Aorta (tissue), 5 donors: ENCODE results near the gene GADD45B. TPM values are rescaled to one million over a fixed set of nuclear protein-coding genes. Genes with fewer than 3 reads are reported as not detected.

Experiments used
- ATAC-seq: fragments of 200-7000 bp; cut with Tn5 transposase; one replicate; pipeline ENCODE4 v1.9.1; 2022; ENCODE audit warnings: moderate library complexity; ENCODE audit not compliant: low FRiP score
- DNase-seq, 2 donors: peaks; one replicate each; pipeline ENCODE4 v3.0.0-alpha.2; 2020
- H3K27ac ChIP-seq, 2 donors: one replicate each; pipeline ENCODE4 v1.5.1; 2013; ENCODE audit warnings: low read length in 2 of 2, mild to moderate bottlenecking in 2 of 2, moderate library complexity in 2 of 2, control low read depth in 1 of 2, inconsistent platforms in 1 of 2, low read depth in 1 of 2
- H3K27me3 ChIP-seq, 2 donors: one replicate each; pipeline ENCODE4 v1.6.1; 2013; ENCODE audit warnings: control low read depth in 1 of 2, low read length in 1 of 2, mild to moderate bottlenecking in 1 of 2, moderate library complexity in 1 of 2; ENCODE audit not compliant: insufficient read depth in 2 of 2, control insufficient read depth in 1 of 2
- H3K36me3 ChIP-seq, 2 donors: one replicate each; pipeline ENCODE4 v1.6.1; 2013; ENCODE audit warnings: control low read depth in 1 of 2, low read length in 1 of 2, mild to moderate bottlenecking in 1 of 2; ENCODE audit not compliant: insufficient read depth in 2 of 2, control insufficient read depth in 1 of 2
- H3K4me1 ChIP-seq, 2 donors: one replicate each; pipeline ENCODE4 v1.6.1; 2013; ENCODE audit warnings: low read length in 2 of 2, control low read depth in 1 of 2, mild to moderate bottlenecking in 1 of 2, moderate library complexity in 1 of 2; ENCODE audit not compliant: insufficient read depth in 2 of 2, control insufficient read depth in 1 of 2
- H3K4me3 ChIP-seq, 2 donors: one replicate each; pipeline ENCODE4 v1.5.1; 2013; ENCODE audit warnings: low read length in 2 of 2, control low read depth in 1 of 2, mild to moderate bottlenecking in 1 of 2
- H3K9me3 ChIP-seq: one replicate; pipeline ENCODE4 v1.6.1; 2013; ENCODE audit warnings: mild to moderate bottlenecking, low read length; ENCODE audit not compliant: control insufficient read depth
- WGBS, 2 donors: extraction: QIAGEN DNeasy Blood & Tissue Kit; methylation state at CpG; one replicate each; pipeline ENCODE4 v1.1.7; 2013; 5-methylcytosine and 5-hydroxymethylcytosine counted together
- intact Hi-C, 2 donors: fragments of 100-400 bp; cut with DNase I; formaldehyde crosslinking; loops; one replicate each; pipeline versions ENCODE4 v1.14.2 to v1.15.0; 2022
- polyA plus RNA-seq, 2 donors: library from polyadenylated mRNA; stranded (reverse); fragments of 200-250 nt; gene quantifications; one replicate each; pipeline ENCODE4 v1.2.3, GENCODE V29; 2013
- total RNA-seq, 2 donors: library from RNA; stranded (reverse); fragmentation: NEBNext Ultra II Directional; extraction: Animal tissue kit (Norgen Biotek cat#: 25700); gene quantifications; one replicate each; pipeline ENCODE4 v1.2.1, GENCODE V29; 2021
- donor health status: healthy with polysubstance abuse.
- donor health status: Bipolar disorder and iron deficiency.
- donor health status: DM: no; HTN: no; CAD: no.
- donor health status: DM: no; HTN: no; CAD: no.
- donor health status: DM: yes; HTN: yes; CAD: no.

Gene GADD45B
- total and polyA plus RNA-seq, 4 donors, result 99.5 to 262 (median 156) TPM

DNA sequence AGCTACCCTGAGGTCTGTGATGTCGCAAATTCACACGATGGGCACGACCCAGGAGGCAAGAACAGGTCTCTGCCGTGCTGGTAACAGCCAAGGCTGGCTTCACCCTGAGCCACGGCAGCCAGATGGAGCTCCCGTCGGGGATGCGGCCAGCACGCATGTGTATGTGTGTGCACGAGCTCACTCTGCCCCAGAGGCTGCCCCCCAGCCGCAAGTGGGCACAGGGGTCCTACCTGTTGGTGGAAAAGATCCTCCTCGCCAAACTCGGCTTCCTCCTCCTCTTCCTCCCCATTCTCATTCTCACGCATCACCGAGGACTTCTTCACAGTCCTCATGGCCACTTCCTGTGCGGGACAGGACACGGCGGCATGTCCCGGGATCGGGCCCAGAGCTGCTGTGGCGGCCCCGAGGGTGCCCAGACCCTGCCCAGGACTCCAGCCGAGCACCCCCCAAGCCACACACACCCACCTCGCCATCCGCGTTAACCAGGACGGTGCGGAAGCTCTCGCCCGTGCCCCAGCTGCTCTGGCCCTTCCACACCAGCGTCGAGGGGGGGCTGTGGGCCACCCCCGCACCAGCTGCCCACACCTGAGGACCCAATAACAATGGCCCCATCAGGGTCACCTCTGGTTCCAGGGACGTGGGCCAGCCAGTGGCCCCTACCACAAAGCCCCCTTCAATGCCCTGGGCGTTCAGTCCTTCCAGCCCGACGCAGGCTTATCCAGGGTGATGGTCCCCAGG is 44.4 kb upstream of the GADD45B start:
- DNase-seq (no peak), ATAC-seq (no peak)
- no peaks in the 10 kb centered on the region for H3K9me3 ChIP-seq
- H3K4me3 ChIP-seq, result no peak overlapping the region
- 94% methylated on average over 37 of the region's 37 CpGs for WGBS, 2 donors
- H3K36me3 ChIP-seq, result no peaks in the 10 kb centered on the region
- H3K4me1 ChIP-seq, result no peaks in the 10 kb centered on the region
- no peaks in the 10 kb centered on the region for H3K27me3 ChIP-seq
- no peak overlapping the region for H3K27ac ChIP-seq
- intact Hi-C loops, result no loop called here

DNA sequence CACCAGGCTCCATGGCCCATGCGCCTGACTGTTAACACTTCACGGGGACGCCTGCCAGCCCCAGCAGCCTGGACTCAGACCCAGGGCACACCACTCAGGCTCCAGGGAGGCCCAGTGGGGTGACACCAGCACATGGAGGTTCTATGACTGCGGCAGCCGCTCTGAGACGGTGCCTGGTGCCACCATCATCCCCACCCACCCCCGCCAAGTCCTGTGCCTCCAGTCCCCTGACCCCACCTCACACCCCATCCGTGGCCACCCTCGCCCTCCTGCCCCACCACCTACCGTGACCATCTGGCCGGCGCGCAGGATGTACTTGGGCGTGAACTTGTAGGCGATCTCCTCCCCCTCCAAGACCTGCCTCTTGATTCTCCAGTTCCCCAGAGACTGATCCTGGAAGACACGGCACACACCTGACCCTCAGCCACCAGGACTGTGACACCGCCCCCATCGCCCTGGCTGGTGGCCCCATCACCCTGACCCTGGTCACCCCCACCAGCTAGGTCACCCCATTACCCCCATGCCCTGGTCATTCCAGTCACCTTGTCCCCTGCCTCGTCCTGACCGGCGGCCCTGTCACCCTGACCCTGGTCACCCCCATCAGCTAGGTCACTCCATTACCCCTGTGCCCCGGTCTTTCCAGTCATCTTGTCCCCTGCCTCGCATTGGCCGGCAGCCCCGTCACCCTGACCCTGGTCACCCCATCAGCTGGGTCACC is 43.6 kb upstream of the GADD45B start:
- intact Hi-C loops, result no loop called here
- 96% methylated on average over 25 of the region's 25 CpGs for WGBS, 2 donors
- no peak overlapping the region for H3K27ac ChIP-seq
- H3K4me3 ChIP-seq, result no peak overlapping the region
- no peaks in the 10 kb centered on the region for H3K27me3 ChIP-seq
- H3K9me3 ChIP-seq, result no peaks in the 10 kb centered on the region
- ATAC-seq (no peak), DNase-seq (no peak)
- H3K4me1 ChIP-seq, result no peaks in the 10 kb centered on the region
- no peaks in the 10 kb centered on the region for H3K36me3 ChIP-seq

DNA sequence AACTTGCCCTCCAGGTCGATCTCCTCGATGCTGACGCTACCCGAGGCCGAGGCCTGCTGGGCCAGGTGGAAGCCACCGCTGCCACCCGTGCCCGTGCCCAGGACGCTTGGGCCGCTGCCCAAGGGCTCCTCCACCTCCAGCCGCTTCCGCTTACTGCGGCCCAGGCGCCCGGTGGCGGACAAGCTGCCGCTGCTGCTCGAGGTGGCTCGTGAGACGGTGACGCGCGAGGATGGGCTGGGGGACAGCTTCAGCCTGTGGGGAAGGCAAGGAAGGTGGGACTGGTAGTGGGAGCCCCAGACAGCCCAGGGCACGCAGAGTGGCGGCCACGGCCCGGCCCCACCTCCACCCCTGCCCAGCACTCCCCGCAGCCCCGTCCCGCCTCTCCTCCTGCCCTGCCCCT is 42.1 kb upstream of the GADD45B start:
- Histone ChIP-seq H3K4me1 (no peaks in the 10 kb centered on the region), H3K4me3 (no peak overlapping the region), H3K36me3 (no peaks in the 10 kb centered on the region), H3K27me3 (no peaks in the 10 kb centered on the region), H3K27ac (no peak overlapping the region), H3K9me3 (no peaks in the 10 kb centered on the region)
- 93 to 95% methylated on average over 23 to 30 of the region's 30 CpGs for WGBS, 2 donors
- no peak for ATAC-seq
- peak in 1 of 2 donors; percentile 38 for DNase-seq
- intact Hi-C loops, result no loop called here

DNA sequence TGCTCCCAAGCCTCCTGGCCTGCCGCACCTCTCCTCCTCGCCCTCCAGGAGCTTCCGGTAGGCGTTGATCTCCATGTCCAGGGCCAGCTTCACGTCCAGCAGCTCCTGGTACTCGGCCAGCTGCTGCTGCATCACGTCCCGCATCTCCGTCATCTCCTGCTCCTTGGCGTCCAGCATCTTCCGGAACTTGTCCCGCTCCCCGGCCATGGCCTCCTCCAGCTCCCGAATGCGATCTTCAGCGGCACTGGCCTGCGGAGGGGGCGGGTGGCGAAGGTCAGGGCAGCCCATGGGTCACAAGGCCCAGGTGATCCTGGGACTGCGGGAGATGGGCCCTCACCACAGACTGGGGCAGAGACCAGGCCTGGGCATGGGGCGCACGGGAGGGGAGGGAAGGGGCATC is 41.7 kb upstream of the GADD45B start:
- Histone ChIP-seq H3K4me3 (no peak overlapping the region), H3K4me1 (no peaks in the 10 kb centered on the region), H3K27ac (no peak overlapping the region), H3K36me3 (no peaks in the 10 kb centered on the region), H3K27me3 (no peaks in the 10 kb centered on the region), H3K9me3 (no peaks in the 10 kb centered on the region)
- WGBS, 2 donors, result 95% methylated on average over 20 to 22 of the region's 22 CpGs
- ATAC-seq (no peak), DNase-seq (peak in 1 of 2 donors; percentile 43)
- intact Hi-C loops, result no loop called here

DNA sequence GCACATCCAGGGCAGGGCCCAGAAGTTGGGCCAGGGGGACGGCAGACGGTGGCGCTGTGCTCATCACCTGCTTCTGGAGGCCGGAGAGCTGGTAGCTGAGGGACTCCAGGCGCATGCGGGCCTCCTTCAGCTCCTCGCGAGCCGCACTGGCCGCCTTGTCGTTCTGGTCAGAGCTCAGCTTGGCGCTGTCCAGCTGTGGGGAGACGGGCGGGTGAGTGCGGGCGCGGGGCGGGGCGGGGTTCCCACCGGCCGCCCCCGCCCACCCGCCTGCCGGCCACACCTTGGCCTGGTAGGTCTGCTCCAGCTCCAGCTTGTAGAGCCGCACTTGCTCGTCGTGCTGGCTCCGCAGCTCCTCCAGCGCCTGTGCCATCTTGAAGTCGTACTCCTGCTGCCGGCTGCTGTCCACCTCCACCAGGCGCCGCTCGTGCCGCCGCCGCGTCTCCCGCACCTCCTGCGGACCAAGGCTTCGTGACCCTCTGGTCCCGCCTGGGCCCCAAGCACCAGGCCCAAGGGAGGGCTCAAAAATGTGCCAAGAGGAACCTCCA is 41.1 kb upstream of the GADD45B start:
- no peak for ATAC-seq
- Histone ChIP-seq H3K27me3 (no peaks in the 10 kb centered on the region), H3K36me3 (no peaks in the 10 kb centered on the region), H3K4me1 (no peaks in the 10 kb centered on the region), H3K9me3 (no peaks in the 10 kb centered on the region), H3K27ac (no peak overlapping the region), H3K4me3 (no peak overlapping the region)
- WGBS, 2 donors, result 96% methylated on average over 37 to 42 of the region's 42 CpGs
- intact Hi-C loops, result no loop called here
- peak in 1 of 2 donors; percentile 40 for DNase-seq

DNA sequence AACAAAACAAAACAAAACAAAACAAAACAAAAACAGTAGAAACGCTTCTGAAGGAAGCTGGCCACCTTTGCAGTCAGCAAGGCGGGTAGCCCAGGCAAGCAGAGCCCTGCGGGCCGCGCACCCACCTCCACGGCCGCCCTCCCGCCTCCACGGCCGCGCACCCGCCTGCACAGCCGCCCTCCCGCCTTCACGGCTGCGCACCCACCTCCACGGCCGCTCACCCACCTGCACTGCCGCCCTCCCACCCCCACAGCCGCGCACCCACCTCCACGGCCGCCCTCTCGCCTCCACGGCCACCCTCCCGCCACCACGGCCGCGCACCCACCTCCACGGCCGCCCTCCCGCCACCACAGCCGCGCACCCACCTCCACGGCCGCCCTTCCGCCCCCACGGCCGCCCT is 39.5 kb upstream of the GADD45B start:
- no peaks in the 10 kb centered on the region for H3K27me3 ChIP-seq
- peak in 1 of 2 donors; percentile 29 for DNase-seq
- H3K36me3 ChIP-seq, result no peaks in the 10 kb centered on the region
- H3K4me3 ChIP-seq, result no peak overlapping the region
- no peaks in the 10 kb centered on the region for H3K9me3 ChIP-seq
- no peak for ATAC-seq
- intact Hi-C loops, result no loop called here
- H3K4me1 ChIP-seq, result no peaks in the 10 kb centered on the region
- no peak overlapping the region for H3K27ac ChIP-seq
- 95 to 97% methylated on average over 39 of the region's 39 CpGs for WGBS, 2 donors

DNA sequence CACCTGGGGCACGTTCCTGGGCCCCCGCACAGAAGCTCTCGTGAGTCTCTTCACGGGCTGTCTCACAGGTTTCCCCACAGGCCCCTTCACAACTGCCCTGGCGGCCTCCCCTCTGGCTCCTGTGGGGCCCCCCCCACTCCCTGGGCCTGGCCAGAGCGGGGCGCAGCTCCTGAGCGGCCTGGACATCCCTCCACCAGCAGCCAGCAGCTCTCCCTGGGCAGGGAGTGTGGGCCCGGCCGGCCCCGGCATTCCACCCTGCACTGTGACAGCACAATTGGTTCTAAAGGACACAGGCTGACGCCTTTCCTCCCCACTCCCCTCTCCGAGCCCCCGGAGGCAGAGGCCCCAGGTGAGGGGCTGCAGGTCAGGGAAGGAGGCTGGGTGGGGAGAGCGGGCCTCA is 39.0 kb upstream of the GADD45B start:
- intact Hi-C loops, result no loop called here
- peak in 1 of 2 donors; percentile 40 for DNase-seq
- 96 to 97% methylated on average over 15 of the region's 15 CpGs for WGBS, 2 donors
- Histone ChIP-seq H3K4me1 (no peaks in the 10 kb centered on the region), H3K27me3 (no peaks in the 10 kb centered on the region), H3K27ac (no peak overlapping the region), H3K4me3 (no peak overlapping the region), H3K36me3 (no peaks in the 10 kb centered on the region), H3K9me3 (no peaks in the 10 kb centered on the region)
- ATAC-seq, result no peak

DNA sequence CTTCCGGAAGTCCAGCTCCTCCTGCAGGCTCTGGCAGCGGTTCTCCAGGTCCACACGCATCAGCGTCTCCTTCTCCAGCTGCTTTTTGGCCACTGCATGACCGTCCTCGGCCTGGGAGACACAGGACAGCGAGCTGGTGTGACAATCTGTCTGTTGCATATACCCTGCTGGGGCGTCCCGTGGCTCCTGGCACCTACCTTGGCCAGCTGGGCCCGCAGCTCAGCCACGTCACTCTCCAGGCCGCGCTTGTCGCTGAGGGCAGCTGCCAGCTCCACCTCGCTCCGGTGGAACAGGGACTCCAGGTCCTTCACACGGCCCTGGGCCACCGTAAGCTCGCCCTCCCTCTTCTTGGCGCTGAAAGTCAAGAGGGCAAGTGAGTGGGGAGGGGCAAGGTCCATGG is 37.7 kb upstream of the GADD45B start:
- H3K27ac ChIP-seq, result no peak overlapping the region
- no peaks in the 10 kb centered on the region for H3K27me3 ChIP-seq
- DNase-seq (peak in 1 of 2 donors; percentile 32), ATAC-seq (no peak)
- intact Hi-C loops, result no loop called here
- H3K9me3 ChIP-seq, result no peaks in the 10 kb centered on the region
- no peak overlapping the region for H3K4me3 ChIP-seq
- H3K4me1 ChIP-seq, result no peaks in the 10 kb centered on the region
- H3K36me3 ChIP-seq, result no peaks in the 10 kb centered on the region
- 93% methylated on average over 20 of the region's 20 CpGs for WGBS, 2 donors

DNA sequence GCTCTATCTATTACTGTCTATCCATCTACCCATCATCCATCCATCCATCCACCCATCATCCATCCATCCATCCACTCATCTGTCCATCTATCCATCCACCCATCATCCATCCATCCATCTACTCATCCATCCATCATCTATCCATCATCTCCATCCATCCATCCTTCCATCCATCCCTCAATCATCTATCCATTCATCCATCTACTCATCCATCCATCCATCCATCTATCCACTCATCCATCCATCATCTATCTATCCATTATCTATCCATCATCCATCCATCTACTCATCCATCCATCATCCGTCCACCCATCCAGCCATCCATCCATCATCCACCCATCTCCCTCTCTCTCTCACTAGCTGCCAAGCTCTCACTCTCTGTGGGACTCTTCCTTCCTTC is 35.4 kb upstream of the GADD45B start:
- 100% methylated on average over 1 of the region's 1 CpG for WGBS, 2 donors
- intact Hi-C loops, result no loop called here
- no peak overlapping the region for H3K27ac ChIP-seq
- no peak overlapping the region for H3K4me3 ChIP-seq
- no peaks in the 10 kb centered on the region for H3K36me3 ChIP-seq
- no peak for ATAC-seq
- no peaks in the 10 kb centered on the region for H3K27me3 ChIP-seq
- H3K4me1 ChIP-seq, result no peaks in the 10 kb centered on the region
- H3K9me3 ChIP-seq, result no peaks in the 10 kb centered on the region
- DNase-seq, result no peak
